HG03108 (cell line): ENCODE data around the gene LRRC10B.

Experiments used
- ATAC-seq: cut with Tn5 transposase; IDR thresholded peaks from one replicate; pipeline ENCODE4 v1.9.1; 2021; ENCODE audit warnings: moderate library complexity; ENCODE audit not compliant: unreplicated experiment

LRRC10B gene

GRCh38 chr11:61544466-61544865 lies 35.9 kb downstream of the LRRC10B start:
- ATAC-seq, result no peak

- no peak for ATAC-seq
Observed at GRCh38 chr11:61545341-61545740, 36.8 kb downstream of the LRRC10B start.

GRCh38 chr11:61545921-61546320 lies 37.4 kb downstream of the LRRC10B start:
- no peak for ATAC-seq

GRCh38 chr11:61546663-61547062 lies 38.1 kb downstream of the LRRC10B start:
- ATAC-seq, result no peak

- ATAC-seq, result no peak
Observed at GRCh38 chr11:61547246-61547645, 38.7 kb downstream of the LRRC10B start.

GRCh38 chr11:61549177-61549576 lies 40.6 kb downstream of the LRRC10B start:
- ATAC-seq, result no peak

- no peak for ATAC-seq
Observed at GRCh38 chr11:61549662-61550568, 41.4 kb downstream of the LRRC10B start.

GRCh38 chr11:61550665-61551227 lies 42.2 kb downstream of the LRRC10B start:
- ATAC-seq, result no peak

- no peak for ATAC-seq
Observed at GRCh38 chr11:61551634-61552033, 43.1 kb downstream of the LRRC10B start.

- no peak for ATAC-seq
Observed at GRCh38 chr11:61552108-61552635, 43.6 kb downstream of the LRRC10B start.

GRCh38 chr11:61553373-61554171 lies 45.0 kb downstream of the LRRC10B start:
- ATAC-seq, result no peak

GRCh38 chr11:61554172-61554988 lies 45.8 kb downstream of the LRRC10B start:
- ATAC-seq, result no peak

GRCh38 chr11:61555051-61555969 lies 46.8 kb downstream of the LRRC10B start:
- ATAC-seq, result no peak

- ATAC-seq, result no peak
Observed at GRCh38 chr11:61555978-61556377, 47.4 kb downstream of the LRRC10B start.

- ATAC-seq, result no peak
Observed at GRCh38 chr11:61556621-61557020, 48.1 kb downstream of the LRRC10B start.
